ENCODE data around the gene CCDC183. TPM values are rescaled to one million over a fixed set of nuclear protein-coding genes. Genes with fewer than 3 reads are reported as not detected.

CCDC183 gene
- total and polyA plus RNA-seq, 2 donors from 2014 or later, result 0.88 to 3.1 TPM

- DNase-seq, result peak in 1 of 5 donors; percentile 54
- intact Hi-C loops (cut with DNase I), result no loop called here
- Histone ChIP-seq H3K36me3 (ENCODE audit: control insufficient read depth in 2 of 3, insufficient read depth in 3 of 3, low read length in 3 of 3) (peaks cover 0 to 10% (median 9%) of the 10 kb centered on the region in 3 donors), H3K27me3 (ENCODE audit: control insufficient read depth, insufficient read depth, low read length) (no peaks in the 10 kb centered on the region), H3K4me1 (ENCODE audit: control insufficient read depth in 2 of 3, insufficient read depth in 2 of 3, low read depth in 1 of 3, low read length in 3 of 3) (no peaks in the 10 kb centered on the region), H3K27ac (ENCODE audit: low read depth in 2 of 2, low read length in 2 of 2) (no peak overlapping the region), H3K4me3 (ENCODE audit: low read length in 3 of 3) (no peak overlapping the region), H3K9me3 (ENCODE audit: control insufficient read depth in 2 of 3, insufficient read depth in 1 of 3, low read length in 3 of 3) (no peaks in the 10 kb centered on the region), H3K9ac (ENCODE audit: low read length in 3 of 3) (no peak overlapping the region)
- no peak for FAIRE-seq
- TF ChIP-seq CTCF (IDR thresholded peaks at IDR 0.05; ENCODE audit: borderline replicate concordance, extremely low read depth, insufficient read depth), result no peak
These were observed 33.3 kb downstream of the CCDC183 start for GRCh38 chr9:136829412-136829811.

GRCh38 chr9:136829981-136830885 lies 34.1 kb downstream of the CCDC183 start:
- FAIRE-seq, result no peak
- Histone ChIP-seq H3K4me1 (ENCODE audit: control insufficient read depth in 2 of 3, insufficient read depth in 2 of 3, low read depth in 1 of 3, low read length in 3 of 3) (no peaks in the 10 kb centered on the region), H3K36me3 (ENCODE audit: control insufficient read depth in 2 of 3, insufficient read depth in 3 of 3, low read length in 3 of 3) (peaks cover 0 to 10% (median 7%) of the 10 kb centered on the region in 3 donors), H3K27ac (ENCODE audit: low read depth in 2 of 2, low read length in 2 of 2) (no peak overlapping the region), H3K9ac (ENCODE audit: low read length in 3 of 3) (no peak overlapping the region), H3K4me3 (ENCODE audit: low read length in 3 of 3) (no peak overlapping the region), H3K9me3 (ENCODE audit: control insufficient read depth in 2 of 3, insufficient read depth in 1 of 3, low read length in 3 of 3) (no peaks in the 10 kb centered on the region), H3K27me3 (ENCODE audit: control insufficient read depth, insufficient read depth, low read length) (no peaks in the 10 kb centered on the region)
- TF ChIP-seq CTCF (IDR thresholded peaks at IDR 0.05; ENCODE audit: borderline replicate concordance, extremely low read depth, insufficient read depth), result no peak
- intact Hi-C loops (cut with DNase I), result no loop called here
- peak in 1 of 5 donors; percentile 69 for DNase-seq

GRCh38 chr9:136831002-136831719 lies 35.0 kb downstream of the CCDC183 start:
- Histone ChIP-seq H3K4me3 (ENCODE audit: low read length in 3 of 3) (no peak overlapping the region), H3K27me3 (ENCODE audit: control insufficient read depth, insufficient read depth, low read length) (no peaks in the 10 kb centered on the region), H3K9me3 (ENCODE audit: control insufficient read depth in 2 of 3, insufficient read depth in 1 of 3, low read length in 3 of 3) (no peaks in the 10 kb centered on the region), H3K4me1 (ENCODE audit: control insufficient read depth in 2 of 3, insufficient read depth in 2 of 3, low read depth in 1 of 3, low read length in 3 of 3) (no peaks in the 10 kb centered on the region), H3K27ac (ENCODE audit: low read depth in 2 of 2, low read length in 2 of 2) (no peak overlapping the region), H3K9ac (ENCODE audit: low read length in 3 of 3) (no peak overlapping the region), H3K36me3 (ENCODE audit: control insufficient read depth in 2 of 3, insufficient read depth in 3 of 3, low read length in 3 of 3) (peaks cover 0 to 10% (median 7%) of the 10 kb centered on the region in 3 donors)
- TF ChIP-seq CTCF (IDR thresholded peaks at IDR 0.05; ENCODE audit: borderline replicate concordance, extremely low read depth, insufficient read depth), result no peak
- DNase-seq, result peak in 1 of 5 donors; percentile 56
- FAIRE-seq, result no peak
- intact Hi-C loops (cut with DNase I), result no loop called here

Data from kidney (tissue), 14 donors.